Thyroid gland (tissue), 4 donors: ENCODE measurements around the gene COTL1. TPM values are rescaled to one million over a fixed set of nuclear protein-coding genes. Genes with fewer than 3 reads are reported as not detected.

ENCODE experiments used
- DNase-seq, 2 donors: peaks; one replicate each; pipeline ENCODE4 v3.0.0-alpha.2; 2019
- H3K27ac ChIP-seq, 3 donors: fragments of 200-600 bp; sonication (generic); 1 replicate in 2 of 3; 2 replicates in 1 of 3; pipeline ENCODE4 v1.5.1; 2016 to 2019; ENCODE audit warnings: mild to moderate bottlenecking in 1 of 3, moderate library complexity in 1 of 3
- H3K27me3 ChIP-seq: fragments of 200-600 bp; sonication (generic); one replicate; pipeline ENCODE4 v1.5.1; 2019
- H3K36me3 ChIP-seq, 2 donors: fragments of 200-600 bp; sonication (generic); one replicate each; pipeline ENCODE4 v1.5.1; 2016 to 2019
- H3K4me1 ChIP-seq, 2 donors: fragments of 200-600 bp; sonication (generic); one replicate each; pipeline ENCODE4 v1.5.1; 2017 to 2019
- H3K4me3 ChIP-seq, 3 donors: fragments of 200-600 bp; sonication (generic); replicated peaks in 1 of 3; 1 replicate in 2 of 3; 2 replicates in 1 of 3; pipeline ENCODE4 v1.5.1; 2016; ENCODE audit warnings: mild to moderate bottlenecking in 1 of 3
- H3K9me3 ChIP-seq: fragments of 200-600 bp; sonication (generic); one replicate; pipeline ENCODE4 v1.5.1; 2017
- CTCF ChIP-seq, 6 experiments: fragments of 200-600 bp in 3 of 6; fragments of 450-650 bp in 3 of 6; sonication (generic) in 3 of 6; IDR thresholded peaks; one replicate each; pipeline ENCODE4 v1.5.1; 2016 to 2019; ENCODE audit warnings: antibody characterized with exemption in 6 of 6, mild to moderate bottlenecking in 2 of 6, inconsistent platforms in 1 of 6, moderate library complexity in 1 of 6
- POLR2A ChIP-seq, 2 donors: fragments of 450-650 bp; IDR thresholded peaks; one replicate each; pipeline ENCODE4 v1.6.1; 2017; ENCODE audit warnings: antibody characterized with exemption in 2 of 2, mild to moderate bottlenecking in 2 of 2, moderate library complexity in 1 of 2
- WGBS, 2 donors: methylation state at CpG; one replicate each; pipeline ENCODE4 v1.1.5; 2017; 5-methylcytosine and 5-hydroxymethylcytosine counted together
- intact Hi-C: fragments of 100-400 bp; cut with DNase I; formaldehyde crosslinking; loops from one replicate; pipeline ENCODE4 v1.15.1; 2023
- total RNA-seq, 4 donors: library from RNA; depleted of rRNA; stranded (reverse); fragments of >200 nt; gene quantifications; one replicate each; pipeline ENCODE4 v1.2.3, GENCODE V29; 2016

Gene COTL1
- total RNA-seq, 4 donors from 2014 or later = 26.0 to 39.7 (median 31.4) TPM

- H3K9me3 ChIP-seq = no peaks in the 10 kb centered on the region
- intact Hi-C loops = no loop called here
- H3K36me3 ChIP-seq = no peaks in the 10 kb centered on the region
- no peaks in the 10 kb centered on the region for H3K27me3 ChIP-seq
- H3K4me1 ChIP-seq = peaks cover 36 to 47% of the 10 kb centered on the region in 2 donors
- 97 to 98% methylated on average over 13 of the region's 13 CpGs for whole genome bisulfite sequencing, 2 donors
- H3K27ac ChIP-seq = peak overlapping the region; percentile 64 to 83 (median 82)
- H3K4me3 ChIP-seq = no peak overlapping the region
- no peak for DNase-seq
- TF ChIP-seq CTCF (IDR thresholded peaks at IDR 0.05) (no peak), POLR2A (IDR thresholded peaks at IDR 0.05) (no peak)
Measured at GRCh38 chr16:84607061-84607460, 10.8 kb downstream of the COTL1 start.

GRCh38 chr16:84606081-84606875, 11.6 kb downstream of the COTL1 start:
- peak overlapping the region; percentile 64 to 83 (median 82) for H3K27ac ChIP-seq
- no peaks in the 10 kb centered on the region for H3K27me3 ChIP-seq
- TF ChIP-seq POLR2A (IDR thresholded peaks at IDR 0.05) = no peak
- peak in 3 of 6 experiments; percentile 13 to 37 (median 31) for TF ChIP-seq CTCF (IDR thresholded peaks at IDR 0.05)
- peaks cover 30 to 52% of the 10 kb centered on the region in 2 donors for H3K4me1 ChIP-seq
- DNase-seq = peak; percentile 96 to 97
- no peaks in the 10 kb centered on the region for H3K9me3 ChIP-seq
- no peak overlapping the region for H3K4me3 ChIP-seq
- H3K36me3 ChIP-seq = no peaks in the 10 kb centered on the region
- intact Hi-C loops = no loop called here
- WGBS, 2 donors = 56 to 59% methylated on average over 12 to 13 of the region's 14 CpGs

- intact Hi-C loops = no loop called here
- H3K27ac ChIP-seq = peak overlapping the region; percentile 64 to 82 (median 81)
- peaks cover 27 to 50% of the 10 kb centered on the region in 2 donors for H3K4me1 ChIP-seq
- 80 to 86% methylated on average over 6 of the region's 6 CpGs for WGBS, 2 donors
- no peaks in the 10 kb centered on the region for H3K9me3 ChIP-seq
- TF ChIP-seq CTCF (IDR thresholded peaks at IDR 0.05) (no peak), POLR2A (IDR thresholded peaks at IDR 0.05) (no peak)
- H3K27me3 ChIP-seq = no peaks in the 10 kb centered on the region
- H3K4me3 ChIP-seq = no peak overlapping the region
- H3K36me3 ChIP-seq = no peaks in the 10 kb centered on the region
- DNase-seq = peak; percentile 44 to 67
Measured at GRCh38 chr16:84605339-84605848, 12.5 kb downstream of the COTL1 start.

- no peaks in the 10 kb centered on the region for H3K27me3 ChIP-seq
- H3K27ac ChIP-seq = peak overlapping the region in 2 of 3 donors; percentile 82 to 83
- WGBS, 2 donors = 64 to 73% methylated on average over 9 of the region's 9 CpGs
- DNase-seq = no peak
- no peaks in the 10 kb centered on the region for H3K9me3 ChIP-seq
- H3K36me3 ChIP-seq = no peaks in the 10 kb centered on the region
- no peak overlapping the region for H3K4me3 ChIP-seq
- peaks cover 36 to 57% of the 10 kb centered on the region in 2 donors for H3K4me1 ChIP-seq
- intact Hi-C loops = no loop called here
- TF ChIP-seq POLR2A (IDR thresholded peaks at IDR 0.05) = no peak
- no peak for TF ChIP-seq CTCF (IDR thresholded peaks at IDR 0.05)
Measured at GRCh38 chr16:84604477-84605013, 13.3 kb downstream of the COTL1 start.

GRCh38 chr16:84603940-84604339, 13.9 kb downstream of the COTL1 start:
- DNase-seq = no peak
- Histone ChIP-seq H3K27me3 (no peaks in the 10 kb centered on the region), H3K36me3 (no peaks in the 10 kb centered on the region), H3K4me1 (peaks cover 42 to 63% of the 10 kb centered on the region in 2 donors), H3K4me3 (no peak overlapping the region), H3K9me3 (no peaks in the 10 kb centered on the region), H3K27ac (peak overlapping the region in 2 of 3 donors; percentile 82 to 83)
- TF ChIP-seq POLR2A (IDR thresholded peaks at IDR 0.05) = no peak
- TF ChIP-seq CTCF (IDR thresholded peaks at IDR 0.05) = no peak
- 86 to 89% methylated on average over 9 to 10 of the region's 10 CpGs for WGBS, 2 donors
- intact Hi-C loops = no loop called here
